ENCODE results near the gene MB. TPM values are rescaled to one million over a fixed set of nuclear protein-coding genes. Genes with fewer than 3 reads are reported as not detected.

Gene MB
- total RNA-seq, 1 donor from 2014 or later: 16,708 TPM

GRCh38 chr22:35631597-35631996 is 14.5 kb upstream of the MB start:
- no peaks in the 10 kb centered on the region for H3K27me3 ChIP-seq (ENCODE audit: low read depth)
- H3K9me3 ChIP-seq (replicated peaks): no peaks in the 10 kb centered on the region
- H3K27ac ChIP-seq (replicated peaks): no peak overlapping the region
- peaks cover 19% of the 10 kb centered on the region for H3K4me1 ChIP-seq
- H3K4me3 ChIP-seq: no peak overlapping the region
- H3K36me3 ChIP-seq: no peaks in the 10 kb centered on the region
- intact Hi-C loops (cut with micrococcal nuclease): no loop called here
- TF ChIP-seq CTCF (IDR thresholded peaks at IDR 0.05; ENCODE audit: borderline replicate concordance): peak; percentile 52
- no peak for DNase-seq

GRCh38 chr22:35630891-35631290 is 13.8 kb upstream of the MB start:
- Histone ChIP-seq H3K4me1 (peaks cover 25% of the 10 kb centered on the region), H3K9me3 (replicated peaks) (no peaks in the 10 kb centered on the region), H3K27ac (replicated peaks) (no peak overlapping the region), H3K4me3 (no peak overlapping the region), H3K36me3 (no peaks in the 10 kb centered on the region), H3K27me3 (ENCODE audit: low read depth) (no peaks in the 10 kb centered on the region)
- no peak for DNase-seq
- no peak for TF ChIP-seq CTCF (IDR thresholded peaks at IDR 0.05; ENCODE audit: borderline replicate concordance)
- intact Hi-C loops (cut with micrococcal nuclease): no loop called here

GRCh38 chr22:35630387-35630793 is 13.3 kb upstream of the MB start:
- TF ChIP-seq CTCF (IDR thresholded peaks at IDR 0.05; ENCODE audit: borderline replicate concordance): no peak
- Histone ChIP-seq H3K9me3 (replicated peaks) (no peaks in the 10 kb centered on the region), H3K4me3 (no peak overlapping the region), H3K36me3 (no peaks in the 10 kb centered on the region), H3K27ac (replicated peaks) (no peak overlapping the region), H3K27me3 (ENCODE audit: low read depth) (no peaks in the 10 kb centered on the region), H3K4me1 (peaks cover 25% of the 10 kb centered on the region)
- no peak for DNase-seq
- intact Hi-C loops (cut with micrococcal nuclease): no loop called here

GRCh38 chr22:35629406-35630216 is 12.5 kb upstream of the MB start:
- intact Hi-C loops (cut with micrococcal nuclease): loop anchor here (5.0 kb wide), 1 partner anchor 293 kb away; no protein-coding TSS in a partner anchor
- H3K36me3 ChIP-seq: no peaks in the 10 kb centered on the region
- no peak for TF ChIP-seq CTCF (IDR thresholded peaks at IDR 0.05; ENCODE audit: borderline replicate concordance)
- DNase-seq: no peak
- H3K9me3 ChIP-seq (replicated peaks): no peaks in the 10 kb centered on the region
- H3K27ac ChIP-seq (replicated peaks): peak overlapping the region; percentile 59
- peaks cover 25% of the 10 kb centered on the region for H3K4me1 ChIP-seq
- H3K27me3 ChIP-seq (ENCODE audit: low read depth): no peaks in the 10 kb centered on the region
- H3K4me3 ChIP-seq: no peak overlapping the region

- H3K27ac ChIP-seq (replicated peaks): peak overlapping the region; percentile 91
- no peak for TF ChIP-seq CTCF (IDR thresholded peaks at IDR 0.05; ENCODE audit: borderline replicate concordance)
- no peaks in the 10 kb centered on the region for H3K36me3 ChIP-seq
- H3K4me1 ChIP-seq: peaks cover 25% of the 10 kb centered on the region
- DNase-seq: no peak
- no peaks in the 10 kb centered on the region for H3K27me3 ChIP-seq (ENCODE audit: low read depth)
- intact Hi-C loops (cut with micrococcal nuclease): loop anchor here (5.0 kb wide), 1 partner anchor 294 kb away; no protein-coding TSS in a partner anchor
- H3K9me3 ChIP-seq (replicated peaks): no peaks in the 10 kb centered on the region
- no peak overlapping the region for H3K4me3 ChIP-seq
Observed at GRCh38 chr22:35628732-35629131, 11.6 kb upstream of the MB start.

All from left ventricle myocardium inferior (tissue), 1 donor.